RKO (cell line): ENCODE data around the gene EIF4E1B.

Experiments used
- DNase-seq: peaks from one replicate; pipeline ENCODE4 v3.0.0-alpha.2; 2016; ENCODE audit warnings: low spot score

The EIF4E1B gene

DNA sequence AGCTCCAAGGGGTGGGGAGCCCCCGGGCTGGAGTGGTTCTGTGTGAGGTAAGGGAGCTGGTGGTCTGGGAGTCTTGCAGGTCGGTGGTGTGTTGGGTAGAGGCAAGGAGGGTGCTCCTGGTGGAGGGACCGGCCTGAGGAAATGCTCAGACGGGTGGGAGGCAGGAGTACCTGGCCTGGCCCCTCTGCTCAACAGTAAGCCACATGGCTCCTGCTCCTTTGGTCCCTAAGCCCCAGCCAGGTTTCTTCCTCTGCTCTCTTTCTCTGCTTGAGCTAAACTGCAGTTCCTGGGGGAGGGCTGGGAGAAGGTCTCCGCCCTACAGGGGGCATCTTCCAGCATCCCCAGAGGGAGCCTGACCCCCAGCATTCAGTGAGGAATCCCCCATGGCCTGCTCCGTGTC, 34.0 kb downstream of the EIF4E1B start:
- DNase-seq, result no peak

DNA sequence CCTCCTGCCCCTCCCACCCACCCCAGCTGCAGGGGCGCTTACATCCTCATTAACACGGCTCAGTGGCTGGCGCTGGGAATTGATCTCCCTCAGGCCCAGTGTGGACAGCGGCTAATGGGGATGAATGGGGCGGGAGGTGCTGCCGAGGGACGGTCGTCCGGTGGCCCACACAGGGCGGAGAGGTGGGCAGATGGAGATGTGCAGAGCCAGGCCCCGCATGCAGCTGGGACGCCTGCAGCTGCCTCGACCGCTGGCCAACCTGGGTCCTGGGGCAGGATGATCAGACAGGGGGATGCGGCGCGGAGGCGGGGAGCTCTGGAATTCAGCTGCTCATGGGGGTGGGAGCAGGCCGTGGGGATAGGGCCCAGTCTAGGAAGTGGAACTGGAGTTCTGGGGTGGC, 34.4 kb downstream of the EIF4E1B start:
- no peak for DNase-seq

GRCh38 chr5:176665517-176665916, 35.0 kb downstream of the EIF4E1B start:
- DNase-seq, result no peak

GRCh38 chr5:176667637-176668036, 37.2 kb downstream of the EIF4E1B start:
- no peak for DNase-seq

GRCh38 chr5:176670449-176670848, 40.0 kb downstream of the EIF4E1B start:
- DNase-seq, result no peak

DNA sequence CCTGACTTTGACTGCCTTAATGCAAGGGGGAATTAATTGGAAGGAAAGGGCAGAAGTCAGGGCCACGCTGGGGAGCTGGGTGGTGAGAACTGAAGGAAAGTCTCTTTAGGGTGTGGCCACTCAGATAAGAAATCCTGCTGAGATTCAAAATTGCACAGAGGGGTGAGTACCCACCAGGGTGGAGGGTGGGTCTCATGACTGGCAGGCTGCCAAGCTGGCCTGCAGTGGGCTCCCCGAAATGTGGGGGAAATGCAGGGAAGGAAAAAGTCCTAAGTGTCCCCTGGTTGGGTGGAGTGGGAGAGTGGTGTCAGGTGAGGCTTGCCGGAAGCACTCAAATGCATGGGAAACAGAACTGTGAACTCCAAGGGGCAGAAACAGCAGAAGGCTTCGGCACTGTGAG, 40.9 kb downstream of the EIF4E1B start:
- no peak for DNase-seq

- no peak for DNase-seq
Observed at GRCh38 chr5:176671890-176672747, 41.6 kb downstream of the EIF4E1B start.

DNA sequence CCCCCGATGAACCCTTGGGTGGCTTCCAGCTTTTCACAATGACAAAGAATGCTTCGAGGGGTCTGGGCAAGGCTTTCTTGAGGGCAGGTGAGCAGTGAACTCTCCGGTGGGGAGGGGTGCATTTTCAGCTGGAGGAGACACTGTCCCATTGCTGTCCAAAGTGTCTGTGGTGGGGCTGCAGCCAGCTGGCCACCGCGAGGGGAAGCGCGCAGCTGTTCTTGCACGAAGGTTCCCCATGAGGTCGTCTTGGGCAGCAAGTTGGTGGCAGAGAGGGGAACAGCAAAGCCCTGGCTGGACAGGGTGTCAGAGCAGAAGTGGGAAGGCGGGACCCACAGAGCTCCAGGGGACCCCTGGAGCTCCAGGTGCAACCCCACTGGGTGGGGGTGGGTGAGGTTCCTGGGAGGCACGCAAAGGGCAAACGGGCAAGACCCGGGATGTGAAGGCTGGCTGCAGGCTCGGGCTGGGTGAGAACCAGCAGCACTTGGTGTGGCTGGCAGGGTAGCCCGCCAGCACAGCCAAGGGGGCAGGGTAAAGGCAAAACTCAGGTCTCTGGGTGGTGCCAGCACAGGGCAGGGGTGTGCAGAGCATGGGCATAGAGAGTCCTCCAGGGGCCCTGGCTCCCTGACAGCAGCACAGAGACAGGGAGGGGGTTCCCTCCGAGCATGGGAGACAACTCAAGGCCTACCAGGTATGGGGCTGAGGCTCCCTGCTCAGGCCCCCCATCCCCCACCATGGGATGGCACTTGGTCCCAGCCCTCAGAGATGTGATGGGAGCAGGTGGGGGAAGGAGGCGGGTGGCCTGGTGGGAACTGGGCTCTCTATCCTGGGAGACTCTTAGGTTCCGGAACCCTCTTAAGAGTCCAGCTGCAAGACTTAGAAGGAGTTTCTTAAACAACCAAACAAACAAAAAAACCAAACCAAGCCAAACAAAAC, 43.4 kb downstream of the EIF4E1B start:
- DNase-seq, result no peak

DNA sequence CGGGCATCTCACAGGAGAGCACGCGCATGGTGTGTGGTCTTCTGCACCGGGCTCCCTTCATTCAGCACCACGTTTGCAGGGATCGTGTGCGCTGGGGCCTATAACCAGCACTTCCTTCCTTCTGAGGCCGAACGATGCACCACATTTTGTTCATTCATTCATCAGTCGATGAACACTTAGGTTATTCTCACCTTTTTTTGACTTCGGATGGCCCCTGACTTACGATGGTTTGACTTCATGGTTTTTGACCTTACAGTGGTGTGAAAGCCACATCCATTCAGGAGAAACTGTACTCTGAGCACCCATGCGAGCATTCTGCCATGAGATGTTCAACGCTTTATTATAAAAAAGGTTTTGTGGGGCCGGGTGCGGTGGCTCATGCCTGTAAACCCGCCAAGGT, 44.3 kb downstream of the EIF4E1B start:
- DNase-seq, result no peak

DNA sequence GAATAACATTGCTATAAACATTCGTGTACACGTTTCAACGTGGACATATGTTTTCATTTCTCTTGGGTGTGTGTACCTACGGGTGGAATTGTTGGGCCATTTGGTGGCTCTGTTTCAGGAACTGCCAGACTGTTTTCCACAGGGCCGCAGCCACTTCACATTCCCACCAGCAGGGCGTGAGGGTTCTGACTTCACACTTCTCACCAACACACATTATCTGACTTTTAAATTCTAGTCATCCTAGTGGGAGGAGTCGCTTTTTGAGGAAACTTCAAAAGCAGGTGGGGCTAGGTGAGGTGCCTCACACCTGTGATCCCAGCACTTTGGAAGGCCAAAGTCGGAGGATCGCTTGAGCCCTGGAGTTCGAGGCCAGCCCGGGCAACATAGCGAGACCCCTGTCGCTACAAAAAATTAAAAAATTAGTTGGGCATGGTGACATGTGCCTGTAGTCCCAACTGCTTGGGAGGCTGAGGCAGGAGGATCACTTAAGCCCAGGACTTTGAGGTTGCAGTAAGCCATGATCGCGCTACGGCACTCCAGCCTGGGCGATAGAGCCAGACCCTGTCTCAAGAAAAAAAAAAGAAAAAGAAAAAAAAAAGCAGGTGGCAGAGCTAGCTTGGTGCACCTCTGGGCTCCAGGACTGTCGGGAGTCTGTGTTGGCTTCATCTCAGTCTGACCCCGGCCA, 45.3 kb downstream of the EIF4E1B start:
- peak; percentile 46 for DNase-seq

DNA sequence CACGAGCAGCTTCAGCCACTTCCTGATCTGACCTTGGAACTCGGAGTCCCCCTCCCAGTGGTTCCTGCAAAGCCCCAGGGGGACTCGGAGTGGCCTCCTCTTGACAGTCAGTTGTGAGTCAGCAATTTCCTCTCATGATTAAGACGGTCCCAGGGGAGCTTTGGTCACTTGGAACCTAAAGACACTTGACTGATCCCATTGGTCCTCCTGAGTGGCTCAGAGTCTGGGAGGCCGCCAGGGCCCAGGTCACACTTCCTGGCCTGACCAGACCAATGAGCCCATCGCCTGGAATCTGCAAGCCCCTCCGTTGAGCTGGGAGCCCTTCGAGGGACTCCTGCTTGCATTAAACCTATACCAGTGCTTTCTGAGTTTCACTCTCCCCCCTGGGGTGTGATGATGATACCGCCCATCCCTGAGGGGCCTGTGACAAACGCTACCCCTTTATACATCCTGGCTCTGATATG, 45.9 kb downstream of the EIF4E1B start:
- DNase-seq, result peak; percentile 30

DNA sequence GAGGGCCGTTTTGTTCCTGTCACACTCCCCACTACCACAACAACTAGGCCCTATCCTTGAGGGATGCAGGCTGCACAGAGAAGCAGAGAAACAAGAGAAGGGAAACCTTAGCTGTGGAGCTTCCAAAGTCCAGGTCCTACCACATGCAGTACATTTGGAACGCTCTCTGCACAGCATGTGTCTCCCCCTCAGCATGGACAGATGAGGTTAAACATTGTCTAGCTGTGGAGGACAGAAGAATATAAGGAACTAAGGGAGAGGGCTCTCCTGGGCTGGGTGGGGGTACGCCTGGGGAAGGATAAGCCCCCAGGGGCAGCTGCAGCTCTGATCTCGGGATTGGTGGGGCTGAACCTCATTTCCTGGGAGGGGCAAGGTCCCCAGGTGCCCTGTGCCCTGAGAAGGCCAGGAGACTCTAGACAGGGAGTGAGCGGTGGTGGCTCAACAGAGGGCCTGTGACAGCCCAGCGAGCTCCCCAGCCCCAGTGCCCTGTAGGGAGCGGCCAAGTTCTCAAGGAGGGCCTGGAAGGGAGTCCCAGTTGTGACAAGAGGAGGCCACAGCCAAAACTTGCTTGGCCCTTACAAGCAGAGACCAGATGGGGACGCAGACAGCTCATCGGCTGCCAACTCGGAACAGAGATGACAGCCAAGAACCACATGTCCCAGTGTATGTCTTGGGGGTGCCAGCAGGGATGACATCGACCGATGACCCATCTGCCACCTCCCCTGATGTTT, 46.9 kb downstream of the EIF4E1B start:
- no peak for DNase-seq

DNA sequence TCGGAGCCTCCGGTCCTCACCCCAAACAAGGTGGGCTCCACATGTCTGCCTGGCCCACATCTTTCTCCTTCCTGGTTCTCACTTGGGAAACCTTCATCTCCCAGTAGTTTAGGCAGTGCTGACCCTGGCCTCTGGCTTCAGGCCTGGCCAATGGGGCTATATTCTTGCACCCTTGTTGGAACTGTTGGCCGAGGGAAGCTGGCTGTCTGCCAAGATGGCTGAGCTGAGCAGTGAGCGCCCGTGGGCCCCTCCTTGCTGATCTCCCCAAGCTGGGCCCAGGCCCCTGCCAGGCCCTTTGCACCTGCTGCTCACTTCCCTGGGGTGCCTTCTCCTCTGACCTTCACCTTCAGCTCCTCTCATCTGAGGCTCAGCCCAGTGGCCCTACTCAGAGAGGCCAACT, 48.1 kb downstream of the EIF4E1B start:
- DNase-seq, result no peak

DNA sequence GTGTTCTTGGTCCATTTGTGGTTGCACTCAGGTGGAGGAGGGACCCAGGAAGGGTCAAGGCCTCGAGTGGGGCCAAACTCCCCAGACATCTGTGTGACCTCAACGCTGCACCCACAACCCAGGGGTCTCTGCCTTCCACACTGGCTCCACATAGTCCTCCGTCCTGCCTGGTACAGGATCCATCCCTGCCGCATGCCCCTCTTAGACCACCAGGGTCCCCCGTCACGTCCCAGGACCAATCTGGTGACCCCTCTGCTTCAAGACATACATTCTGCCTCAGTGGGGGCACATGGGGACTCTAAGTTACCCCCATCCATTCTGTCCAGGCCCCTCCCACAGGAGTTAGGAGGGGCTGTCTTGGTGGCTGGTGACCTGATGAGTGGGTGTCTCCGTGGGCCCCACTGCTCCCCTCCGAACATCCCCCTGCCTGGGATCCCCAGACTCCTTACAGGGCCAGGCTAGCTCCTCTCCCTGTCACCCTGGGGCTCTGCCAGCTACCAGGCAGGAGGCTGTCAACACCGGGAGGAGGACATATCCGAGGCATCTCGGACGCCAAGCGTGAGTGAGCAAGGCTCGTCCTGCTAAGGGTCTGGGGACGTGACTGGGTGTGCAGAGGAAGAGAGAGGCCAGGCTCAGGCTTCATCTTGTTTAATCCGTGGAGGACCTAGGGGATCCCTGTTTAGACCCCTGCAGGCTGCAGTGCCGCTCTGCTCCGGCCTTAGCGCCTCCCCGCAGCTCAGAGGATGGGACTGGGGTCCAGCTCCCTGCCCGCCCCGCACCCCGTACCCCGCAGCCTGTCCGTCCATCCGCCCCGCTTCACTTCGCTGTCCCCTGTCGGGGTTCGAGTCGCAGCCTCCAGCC, 49.1 kb downstream of the EIF4E1B start:
- DNase-seq, result no peak

DNA sequence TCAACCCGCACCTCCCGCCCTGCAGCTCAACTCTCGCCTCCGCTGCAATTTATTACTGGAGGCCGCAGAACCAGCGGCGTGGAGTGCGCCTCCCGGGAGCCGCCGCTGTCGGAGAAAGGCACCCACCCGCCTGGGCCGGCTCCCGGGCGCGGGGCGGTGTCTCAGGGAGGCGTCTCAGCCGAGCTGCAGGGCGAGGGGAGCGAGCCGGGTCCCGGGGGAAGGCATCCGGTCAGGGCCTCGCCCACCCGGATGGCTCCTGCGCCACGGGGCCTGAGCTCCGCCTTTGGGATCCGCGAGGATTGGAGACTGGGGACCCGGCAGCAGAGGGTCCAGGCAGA, 49.7 kb downstream of the EIF4E1B start:
- no peak for DNase-seq

DNA sequence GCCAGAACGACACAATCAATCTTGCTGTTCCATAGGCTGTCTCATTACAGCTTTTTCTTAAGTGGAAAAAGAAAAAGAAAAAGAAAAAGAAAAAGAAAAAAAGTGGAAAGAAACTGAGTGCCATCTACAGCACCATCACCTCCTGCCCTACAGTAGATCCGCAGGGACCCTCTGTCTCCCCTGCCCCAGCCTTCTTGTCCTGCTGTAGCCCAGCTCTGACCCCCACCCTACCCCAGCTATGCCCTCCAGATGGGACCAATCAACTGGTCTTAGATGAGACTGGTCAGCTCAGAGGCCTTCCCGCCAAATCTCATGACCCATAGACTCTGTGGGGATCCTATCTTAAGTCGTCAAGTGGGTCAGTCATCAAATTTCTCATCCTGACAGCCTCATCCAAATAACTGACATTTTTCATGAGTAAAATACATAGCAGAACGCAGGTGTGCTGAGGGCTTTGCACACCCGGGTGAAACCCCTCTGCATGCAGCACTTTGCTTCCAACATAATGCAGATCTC, 51.6 kb downstream of the EIF4E1B start:
- DNase-seq, result no peak

DNA sequence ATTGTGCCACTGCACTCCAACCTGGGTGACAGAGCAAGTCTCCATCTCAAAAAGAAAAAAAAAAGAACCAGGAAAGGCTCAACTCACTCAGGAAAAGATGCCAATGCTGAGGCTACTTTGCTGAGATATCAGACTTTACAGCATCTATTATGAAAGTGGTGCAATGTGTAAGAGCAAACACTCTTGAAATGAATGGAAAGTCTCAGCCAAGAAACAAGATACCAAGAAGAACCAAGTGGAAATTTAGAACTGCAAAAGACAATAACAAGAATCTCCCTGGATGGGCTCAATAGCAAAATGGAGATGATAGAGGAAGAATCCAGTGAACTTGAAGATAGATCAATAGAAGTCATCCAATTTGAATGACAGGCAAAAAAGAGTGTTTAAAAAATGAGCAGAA, 54.5 kb downstream of the EIF4E1B start:
- no peak for DNase-seq

GRCh38 chr5:176687247-176687646, 56.8 kb downstream of the EIF4E1B start:
- DNase-seq, result no peak

GRCh38 chr5:176687881-176688280, 57.4 kb downstream of the EIF4E1B start:
- no peak for DNase-seq

DNA sequence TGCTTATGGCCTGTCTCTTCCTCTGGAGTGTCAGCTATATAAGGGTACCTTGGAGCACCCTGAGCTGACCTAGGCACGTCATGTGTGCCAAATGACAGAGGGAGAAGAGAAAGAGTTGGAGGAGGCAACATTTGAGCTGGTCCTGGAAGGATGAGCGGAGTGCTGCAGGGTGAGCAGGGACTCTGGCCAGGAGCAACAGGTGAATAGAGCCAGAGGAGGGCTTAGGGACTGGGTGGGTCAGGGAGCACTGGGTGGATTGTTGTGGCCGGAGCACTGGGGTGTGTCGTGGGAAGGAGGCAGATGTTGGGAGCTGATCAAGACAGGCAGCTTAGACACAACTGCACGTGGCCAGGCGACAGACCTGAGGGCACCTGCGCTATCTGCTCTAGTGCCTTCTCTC, 60.4 kb downstream of the EIF4E1B start:
- DNase-seq, result no peak

- DNase-seq, result no peak
Observed at GRCh38 chr5:176691524-176691923, 61.0 kb downstream of the EIF4E1B start.
